A549 (cell line): Measurements from ENCODE around the gene FOXJ3. TPM values are rescaled to one million over a fixed set of nuclear protein-coding genes. Genes with fewer than 3 reads are reported as not detected.
A peak's percentile ranks its signal among the peaks of the same experiment; 100 is the strongest.

Source experiments
- ATAC-seq, 2 experiments: fragments of 200-7000 bp in 1 of 2; fragments of >200 bp in 1 of 2; cut with Nextera tagmentation in 1 of 2; cut with Tn5 transposase in 1 of 2; 3 replicates each; pipeline versions ENCODE4 v1.8.0 to v1.9.1; 2018 to 2020; ENCODE audit warnings: mild to moderate bottlenecking in 1 of 2, moderate library complexity in 1 of 2
- CTCF ChIA-PET: fragments of 300-600 bp; sonication (Branson Sonifier 250); formaldehyde crosslinking; extraction: SDS; loops from one replicate; lab custom pipeline; 2021; ENCODE audit warnings: antibody characterized with exemption, inconsistent platforms; lab: Yijun Ruan, JAX
- POLR2A ChIA-PET: fragments of 350-600 bp; formaldehyde crosslinking; extraction: SDS; loops from one replicate; lab custom pipeline; 2021; ENCODE audit warnings: antibody characterized with exemption, inconsistent platforms; lab: Yijun Ruan, JAX
- DNase-seq, 2 experiments: peaks; one replicate each; pipeline versions ENCODE4 v3.0.0 to v3.0.0-alpha.2; 2011 to 2016; ENCODE audit warnings: low read depth in 1 of 2, low spot score in 1 of 2
- FAIRE-seq: peaks from 2 replicates; lab custom pipeline; 2011; peaks lifted over from hg19 to GRCh38; lab: Jason Lieb, UNC
- H3K27ac ChIP-seq, 2 experiments: fragments of >200 bp; sonication (Bioruptor Twin); formaldehyde crosslinking; 3 replicates each; pipeline ENCODE4 v1.5.1; 2016 to 2017
- H3K4me1 ChIP-seq: fragments of >200 bp; sonication (Bioruptor Twin); formaldehyde crosslinking; 3 replicates; pipeline ENCODE4 v1.6.1; 2016
- H3K4me2 ChIP-seq: fragments of >200 bp; sonication (Bioruptor Twin); formaldehyde crosslinking; 3 replicates; pipeline ENCODE4 v1.6.1; 2016
- H3K4me3 ChIP-seq: fragments of >200 bp; sonication (Bioruptor Twin); formaldehyde crosslinking; 3 replicates; pipeline ENCODE4 v1.5.1; 2016
- H3K9me3 ChIP-seq: fragments of >200 bp; sonication (Bioruptor Twin); formaldehyde crosslinking; 3 replicates; pipeline ENCODE4 v1.6.1; 2016
- BCL3 ChIP-seq: fragments of >200 bp; sonication (Bioruptor Twin); formaldehyde crosslinking; IDR thresholded peaks from 3 replicates; pipeline ENCODE4 v1.6.1; 2016
- BHLHE40 ChIP-seq: IDR thresholded peaks from 2 replicates; pipeline ENCODE4 v1.6.1; 2012; ENCODE audit warnings: low read depth, low read length, inconsistent platforms
- CBX2 ChIP-seq: fragments of 200-600 bp; sonication (generic); IDR thresholded peaks from 2 replicates; pipeline ENCODE4 v1.6.1; 2016; ENCODE audit warnings: low read depth, mild to moderate bottlenecking, borderline replicate concordance
- E2F6 ChIP-seq: IDR thresholded peaks from 2 replicates; pipeline ENCODE4 v1.6.1; 2012; ENCODE audit warnings: low read depth, borderline replicate concordance
- EHMT2 ChIP-seq: fragments of 200-600 bp; sonication (generic); IDR thresholded peaks from 2 replicates; pipeline ENCODE4 v1.6.1; 2016; ENCODE audit warnings: antibody characterized with exemption, low read depth, mild to moderate bottlenecking, moderate library complexity
- HMGXB4 ChIP-seq: fragments of 250-450 bp; sonication (Bioruptor Pico); IDR thresholded peaks from 2 replicates; pipeline ENCODE4 v1.5.0; 2021; ENCODE audit warnings: mild to moderate bottlenecking, moderate library complexity, borderline replicate concordance
- HOXB5 ChIP-seq: fragments of 250-450 bp; sonication (Bioruptor Pico); IDR thresholded peaks from 2 replicates; pipeline ENCODE4 v1.5.0; 2020; ENCODE audit warnings: mild to moderate bottlenecking, moderate library complexity
- KDM1A ChIP-seq: fragments of 200-600 bp; sonication (generic); IDR thresholded peaks from 2 replicates; pipeline ENCODE4 v1.6.1; 2016; ENCODE audit warnings: low read depth, mild to moderate bottlenecking
- MAFK ChIP-seq: fragments of 450-650 bp; IDR thresholded peaks from 2 replicates; pipeline ENCODE4 v1.6.1; 2014; ENCODE audit not compliant: partially characterized antibody
- MAZ ChIP-seq: fragments of 150-350 bp; IDR thresholded peaks from 2 replicates; pipeline ENCODE4 v1.6.1; 2014; ENCODE audit warnings: antibody characterized with exemption, low read depth, low read length, borderline replicate concordance
- NFE2L2 ChIP-seq: fragments of 150-350 bp; conservative IDR thresholded peaks from 2 replicates; pipeline ENCODE4 v1.6.1; 2014; ENCODE audit warnings: low read length
- RCOR1 ChIP-seq: fragments of 150-350 bp; IDR thresholded peaks from 2 replicates; pipeline ENCODE4 v1.6.1; 2014; ENCODE audit warnings: antibody characterized with exemption, low read length, low read depth
- SMC3 ChIP-seq: fragments of >200 bp; sonication (Bioruptor Twin); formaldehyde crosslinking; IDR thresholded peaks from 3 replicates; pipeline ENCODE4 v1.6.1; 2018; ENCODE audit warnings: inconsistent platforms
- SREBF2 ChIP-seq: fragments of 450-650 bp; IDR thresholded peaks from 2 replicates; pipeline ENCODE4 v1.6.1; 2014; ENCODE audit warnings: mild to moderate bottlenecking, moderate library complexity
- WGBS: methylation state at CpG from one replicate; pipeline ENCODE4 v1.1.6; 2017; ENCODE audit errors: missing lambda C conversion rate; 5-methylcytosine and 5-hydroxymethylcytosine counted together
- polyA plus RNA-seq, 4 experiments: library from polyadenylated mRNA; depleted of rRNA in 3 of 4; stranded (reverse); fragments of >200 nt; fragmentation: RNase III in 1 of 4; extraction: RNeasy Plus Mini Kit Qiagen cat#74134 plus additional on column Dnase treatment in 1 of 4; gene quantifications; 2 replicates in 3 of 4; 3 replicates in 1 of 4; pipeline ENCODE4 v1.2.3, GENCODE V29; 2011 to 2017
- TF ChIP-seq, protein P1 (sequence below): fragments of 450-650 bp; IDR thresholded peaks from 2 replicates; pipeline ENCODE4 v1.6.1; 2014; ENCODE audit warnings: antibody characterized with exemption

The FOXJ3 gene
- polyA plus RNA-seq, 2 of the 4 experiments (the other 2 are of a cell fraction), result 16.8 to 45.0 TPM

DNA sequence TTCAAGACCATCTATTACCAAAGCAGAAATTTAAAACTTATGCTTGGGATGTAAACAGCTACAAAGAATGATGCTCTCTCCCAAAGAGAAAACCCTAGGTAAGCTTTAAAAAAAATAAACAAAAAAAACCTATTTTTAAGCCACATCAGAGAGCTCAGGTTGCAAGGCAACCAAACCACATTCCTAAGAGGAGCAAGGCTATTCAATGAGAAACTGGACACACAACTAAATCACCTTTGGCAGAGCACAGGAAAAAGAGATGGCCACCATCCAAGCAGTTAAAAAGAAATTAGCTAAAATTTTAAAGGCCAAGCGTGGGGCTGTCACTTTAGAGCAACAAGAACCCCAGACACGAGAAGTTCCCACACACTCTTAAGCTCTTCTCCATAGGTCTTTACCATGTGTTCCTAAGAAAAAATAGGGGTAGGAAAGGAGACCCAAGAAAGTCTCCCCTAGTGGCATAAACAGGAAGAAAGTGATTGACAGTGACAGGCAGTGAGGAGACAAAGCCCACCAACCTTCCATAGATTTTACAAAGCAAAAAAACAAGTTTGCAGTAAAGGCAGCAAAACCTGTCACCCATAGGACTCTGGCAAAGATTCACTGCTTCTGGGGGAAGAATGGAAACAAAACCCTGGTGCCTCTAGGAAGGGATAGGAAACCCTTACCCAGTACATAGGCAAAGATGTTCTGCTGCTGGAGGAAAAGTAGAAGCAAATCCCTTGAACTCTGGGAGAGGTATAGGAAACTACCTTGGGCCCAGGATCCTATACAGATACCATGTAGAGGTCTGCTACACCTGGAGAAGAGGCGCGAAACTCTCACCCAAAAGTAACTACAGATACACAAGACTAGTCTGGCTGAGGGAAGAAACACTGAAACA lies 68.5 kb downstream of the FOXJ3 start (continued):
- TF ChIP-seq, protein P1, sequence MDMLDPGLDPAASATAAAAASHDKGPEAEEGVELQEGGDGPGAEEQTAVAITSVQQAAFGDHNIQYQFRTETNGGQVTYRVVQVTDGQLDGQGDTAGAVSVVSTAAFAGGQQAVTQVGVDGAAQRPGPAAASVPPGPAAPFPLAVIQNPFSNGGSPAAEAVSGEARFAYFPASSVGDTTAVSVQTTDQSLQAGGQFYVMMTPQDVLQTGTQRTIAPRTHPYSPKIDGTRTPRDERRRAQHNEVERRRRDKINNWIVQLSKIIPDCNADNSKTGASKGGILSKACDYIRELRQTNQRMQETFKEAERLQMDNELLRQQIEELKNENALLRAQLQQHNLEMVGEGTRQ, result no peak
- TF ChIP-seq BHLHE40, result no peak
- TF ChIP-seq RCOR1, result no peak
- no peak for TF ChIP-seq KDM1A
- TF ChIP-seq E2F6, result no peak
- no peak for TF ChIP-seq NFE2L2
- no peak for TF ChIP-seq EHMT2
- no peak for TF ChIP-seq HOXB5 (CRISPR knock-in tag)
- TF ChIP-seq MAZ, result no peak

GRCh38 chr1:42264511-42265190 lies 70.4 kb downstream of the FOXJ3 start:
- DNase-seq (no peak), FAIRE-seq (no peak), ATAC-seq (no peak)
- Histone ChIP-seq H3K9me3 (no peaks in the 10 kb centered on the region), H3K27ac (no peak overlapping the region), H3K4me1 (no peaks in the 10 kb centered on the region), H3K4me2 (no peak overlapping the region), H3K4me3 (no peak overlapping the region)
- TF ChIP-seq BCL3, result no peak
- no peak for TF ChIP-seq HMGXB4 (CRISPR knock-in tag)
- TF ChIP-seq CBX2, result no peak
- no peak for TF ChIP-seq MAFK
- no peak for TF ChIP-seq SREBF2
- WGBS, result 80% methylated on average over 4 of the region's 4 CpGs
- POLR2A ChIA-PET, result no interaction called here
- CTCF ChIA-PET, result no interaction called here

GRCh38 chr1:42263019-42263418 lies 72.0 kb downstream of the FOXJ3 start:
- POLR2A ChIA-PET, result interaction anchor here (0.6 kb wide), 1 partner anchor 86 kb away, joined by 6 read pairs; no protein-coding TSS in a partner anchor
- FAIRE-seq, result no peak
- no peaks in the 10 kb centered on the region for H3K9me3 ChIP-seq
- no peak overlapping the region for H3K4me2 ChIP-seq
- no peaks in the 10 kb centered on the region for H3K4me1 ChIP-seq
- TF ChIP-seq SMC3 (no peak), MAFK (peak; percentile 52)
- no peak overlapping the region for H3K4me3 ChIP-seq
- ATAC-seq, result no peak
- no peak overlapping the region for H3K27ac ChIP-seq
- no peak for DNase-seq
- CTCF ChIA-PET, result no interaction called here
